ENCODE data around the gene PDE1A. TPM values are rescaled to one million over a fixed set of nuclear protein-coding genes. Genes with fewer than 3 reads are reported as not detected.

PDE1A gene
- total and polyA plus RNA-seq, 2 of the 4 experiments (the other 2 are of a cell fraction): 0.24 to 0.90 TPM

- ChIA-PET CTCF (no interaction called here), POLR2A (ENCODE audit: unreplicated experiment) (no interaction called here)
- H4K8ac ChIP-seq (ENCODE audit: low read depth in 2 of 2, low read length in 2 of 2): peak overlapping the region in 1 of 2 experiments; percentile 76; a peak in 1 of 4 replicates
- H3K23ac ChIP-seq (ENCODE audit: low read depth, low read length): no peak overlapping the region
- WGBS, 2 experiments (ENCODE audit: extremely low coverage in 2 of 2, insufficient read length in 1 of 2): no CpG with 5 or more reads among the region's 4 CpGs
- DNase-seq (peak; percentile 70), ATAC-seq (ENCODE audit: low read depth) (peak; percentile 60)
- H3K9me3 ChIP-seq (ENCODE audit: control insufficient read depth, insufficient read depth, low read length): no peaks in the 10 kb centered on the region
- peak overlapping the region; percentile 52; the same call in 1 of the 2 replicates for H4K5ac ChIP-seq (ENCODE audit: low read depth, low read length)
- H3K18ac ChIP-seq (ENCODE audit: low read depth, low read length): peak overlapping the region; percentile 90; the same call in 1 of the 2 replicates
- no peaks in the 10 kb centered on the region for H3K9me1 ChIP-seq (ENCODE audit: insufficient read depth, low read length)
- H4K91ac ChIP-seq (ENCODE audit: insufficient read depth, low read depth, low read length): peak overlapping the region; percentile 62; the same call in 1 of the 2 replicates
- H3K56ac ChIP-seq (ENCODE audit: extremely low read depth, insufficient read depth, low read length): no peak overlapping the region
- H2AK5ac ChIP-seq (ENCODE audit: low read depth, low read length): 0 out of 2 replicates have a peak overlapping the region, but pooled peaks have one; percentile 43
- H3K79me1 ChIP-seq (ENCODE audit: low read depth in 1 of 2, low read length in 2 of 2): no peaks in the 10 kb centered on the region
- peak overlapping the region; percentile 88; the same call in 1 of the 3 replicates for H2BK15ac ChIP-seq (ENCODE audit: low read depth, low read length)
- no peak overlapping the region for H3K4me3 ChIP-seq (ENCODE audit: insufficient read depth, low read depth, low read length)
- H3K4ac ChIP-seq (ENCODE audit: low read depth, low read length): no peak overlapping the region
- H2BK5ac ChIP-seq (ENCODE audit: low read depth, low read length, poor library complexity, severe bottlenecking): peak overlapping the region; percentile 7
- no peak overlapping the region for H3K27ac ChIP-seq (ENCODE audit: insufficient read depth, low read length)
- no peak overlapping the region for H2AFZ ChIP-seq (replicated peaks; ENCODE audit: low read length, poor library complexity)
- intact Hi-C loops (cut with micrococcal nuclease) (no loop called here), in situ Hi-C loops (cut with MboI; ENCODE audit: low sequenced_read_pairs) (no loop called here), dilution Hi-C loops (cut with HindIII; ENCODE audit: low sequenced_read_pairs, unreplicated experiment) (no loop called here)
- no peak overlapping the region for H2BK120ac ChIP-seq (ENCODE audit: low read depth, low read length)
- no peak overlapping the region for H3K4me2 ChIP-seq (ENCODE audit: low read depth, low read length)
- no peak overlapping the region for H2AK9ac ChIP-seq (replicated peaks; ENCODE audit: low read depth, low read length, poor library complexity)
- peak overlapping the region; percentile 88; the same call in 1 of the 2 replicates for H2BK20ac ChIP-seq (ENCODE audit: low read depth, low read length)
- peaks cover 2% of the 10 kb centered on the region; the same call in 1 of the 2 replicates for H3K4me1 ChIP-seq (ENCODE audit: control insufficient read depth, insufficient read depth, low read length)
- H3K27me3 ChIP-seq (ENCODE audit: control insufficient read depth, insufficient read depth, low read length): no peaks in the 10 kb centered on the region
- H3K36me3 ChIP-seq (ENCODE audit: control insufficient read depth, insufficient read depth, low read length): no peaks in the 10 kb centered on the region
- no peaks in the 10 kb centered on the region for H4K20me1 ChIP-seq (ENCODE audit: insufficient read depth, low read length)
- BruUV-seq (replicated peaks): no TSS peak
- H3K9ac ChIP-seq (ENCODE audit: low read depth, low read length): no peak overlapping the region
- peak overlapping the region; percentile 72; the same call in 1 of the 2 replicates for H3K14ac ChIP-seq (replicated peaks; ENCODE audit: low read depth, low read length)
- TF ChIP-seq MAZ (IDR thresholded peaks at IDR 0.05; ENCODE audit: borderline replicate concordance, low read depth, low read length) (no peak), CEBPB (IDR thresholded peaks at IDR 0.05; ENCODE audit: low read depth, low read length) (peak; percentile 74)
These were observed 102.2 kb downstream of the PDE1A start for GRCh38 chr2:182324665-182325064.
